ENCODE data around the gene ZNF777. TPM values are rescaled to one million over a fixed set of nuclear protein-coding genes. Genes with fewer than 3 reads are reported as not detected.

Gene ZNF777
- total and polyA plus RNA-seq, 2 experiments from 2014 or later = 2.1 to 9.7 TPM

DNA sequence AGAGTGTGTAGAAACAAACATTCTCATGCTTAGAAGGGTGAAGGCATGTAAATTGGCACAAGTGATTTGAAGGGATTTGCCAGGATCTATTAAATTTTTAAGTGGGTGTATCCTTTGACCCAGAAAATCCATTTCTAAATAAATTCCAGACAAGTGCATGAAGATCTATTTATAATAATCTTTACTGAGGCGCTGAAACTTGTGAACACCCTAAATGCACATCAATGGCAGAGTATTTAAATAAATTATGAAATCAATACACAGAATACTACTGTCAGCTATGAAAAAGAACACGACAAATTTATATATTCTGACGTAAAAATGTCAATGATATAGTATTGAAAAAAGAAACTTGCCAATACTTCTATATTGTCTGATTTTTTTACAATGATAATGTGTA, 17.9 kb downstream of the ZNF777 start:
- no peaks in the 10 kb centered on the region for H3K9me2 ChIP-seq (ENCODE audit: insufficient read depth)
- no peaks in the 10 kb centered on the region for H4K20me1 ChIP-seq (ENCODE audit: insufficient read depth)
- 78 to 83% methylated on average over 3 of the region's 3 CpGs for WGBS, 2 experiments (ENCODE audit: low coverage in 1 of 2, low lambda C conversion rate in 2 of 2, missing lambda C conversion rate in 2 of 2)
- in situ Hi-C loops (cut with MboI) = no loop called here
- no peaks in the 10 kb centered on the region for H3K4me1 ChIP-seq (ENCODE audit: insufficient read depth)
- no peak for DNase-seq
- no peak overlapping the region for H3K4me3 ChIP-seq
- no peak overlapping the region for H2AFZ ChIP-seq
- H3K27me3 ChIP-seq (replicated peaks; ENCODE audit: insufficient read depth) = no peaks in the 10 kb centered on the region
- H3K36me3 ChIP-seq (ENCODE audit: low read depth) = peaks cover 24% of the 10 kb centered on the region
- no peak overlapping the region for H3K27ac ChIP-seq
- peaks cover 8% of the 10 kb centered on the region; the same call in 1 of the 2 replicates for H3K79me2 ChIP-seq (ENCODE audit: insufficient read depth)
- H3K9ac ChIP-seq = no peak overlapping the region
- no peaks in the 10 kb centered on the region for H3K9me3 ChIP-seq (ENCODE audit: low read depth)
- TF ChIP-seq EZH2phosphoT487 (IDR thresholded peaks at IDR 0.05; ENCODE audit: insufficient read depth, low read depth) (no peak), EZH2 (IDR thresholded peaks at IDR 0.05; ENCODE audit: insufficient read depth, poor library complexity, severe bottlenecking) (no peak)
- H3K4me2 ChIP-seq (ENCODE audit: unreplicated experiment) = no peak overlapping the region
- 0 out of 2 replicates have a peak, but pooled peaks cover 7% of the 10 kb centered on the region for H3F3A ChIP-seq (ENCODE audit: insufficient read depth)

DNA sequence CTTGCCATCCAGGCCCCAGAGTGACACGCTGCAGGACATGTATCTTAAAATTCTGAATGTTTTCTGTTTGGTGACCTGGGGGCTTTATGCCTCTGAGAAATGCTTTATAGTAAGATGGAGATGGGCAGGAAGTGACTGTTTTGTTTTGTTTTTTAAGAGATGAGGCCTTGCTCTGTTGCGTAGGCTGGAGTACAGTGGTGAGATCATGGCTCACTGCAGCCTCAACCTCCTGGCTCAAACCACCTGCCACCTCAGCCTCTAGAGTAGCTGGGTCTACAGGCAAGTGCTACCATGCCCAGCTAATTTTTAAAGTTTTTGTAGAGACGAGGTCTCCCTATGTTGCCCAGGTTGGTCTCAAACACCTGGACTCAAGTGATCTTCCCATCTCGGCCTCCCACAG, 20.6 kb downstream of the ZNF777 start:
- H3K9me3 ChIP-seq (ENCODE audit: low read depth) = no peaks in the 10 kb centered on the region
- H3K9ac ChIP-seq = no peak overlapping the region
- H3K4me3 ChIP-seq = no peak overlapping the region
- H3K36me3 ChIP-seq (ENCODE audit: low read depth) = peaks cover 16% of the 10 kb centered on the region
- TF ChIP-seq EZH2 (IDR thresholded peaks at IDR 0.05; ENCODE audit: insufficient read depth, poor library complexity, severe bottlenecking) = no peak
- TF ChIP-seq EZH2phosphoT487 (IDR thresholded peaks at IDR 0.05; ENCODE audit: insufficient read depth, low read depth) = no peak
- in situ Hi-C loops (cut with MboI) = no loop called here
- H3F3A ChIP-seq (ENCODE audit: insufficient read depth) = 0 out of 2 replicates have a peak, but pooled peaks cover 6% of the 10 kb centered on the region
- H3K27me3 ChIP-seq (replicated peaks; ENCODE audit: insufficient read depth) = no peaks in the 10 kb centered on the region
- H2AFZ ChIP-seq = no peak overlapping the region
- H3K79me2 ChIP-seq (ENCODE audit: insufficient read depth) = peaks cover 8% of the 10 kb centered on the region; the same call in 1 of the 2 replicates
- H3K9me2 ChIP-seq (ENCODE audit: insufficient read depth) = no peaks in the 10 kb centered on the region
- no peak overlapping the region for H3K27ac ChIP-seq
- WGBS, 2 experiments (ENCODE audit: low coverage in 1 of 2, low lambda C conversion rate in 2 of 2, missing lambda C conversion rate in 2 of 2) = 63 to 77% methylated on average over 4 of the region's 4 CpGs
- no peaks in the 10 kb centered on the region for H3K4me1 ChIP-seq (ENCODE audit: insufficient read depth)
- H3K4me2 ChIP-seq (ENCODE audit: unreplicated experiment) = no peak overlapping the region
- no peak for DNase-seq
- H4K20me1 ChIP-seq (ENCODE audit: insufficient read depth) = no peaks in the 10 kb centered on the region

DNA sequence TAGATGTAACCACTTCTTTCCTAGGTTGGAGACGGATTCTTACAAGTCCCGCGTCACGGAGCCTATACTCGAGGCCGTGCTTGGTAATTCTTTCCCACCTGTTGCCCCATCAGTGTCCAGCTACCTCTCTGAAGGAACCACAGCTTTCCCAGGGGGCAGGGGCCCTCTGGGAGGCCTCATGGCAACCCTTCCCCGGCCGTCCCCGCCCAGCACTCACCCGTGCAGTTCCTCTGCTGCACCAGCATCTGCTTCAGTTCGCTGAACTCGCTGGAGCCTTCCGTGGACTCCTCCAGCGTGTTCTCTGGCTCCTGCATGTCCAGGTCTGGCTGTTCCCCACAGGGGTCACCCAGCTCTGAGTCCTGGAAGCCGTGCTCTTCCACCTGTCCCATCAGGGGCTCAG, 24.5 kb downstream of the ZNF777 start:
- Histone ChIP-seq H3F3A (ENCODE audit: insufficient read depth) (no peaks in the 10 kb centered on the region), H3K9me2 (ENCODE audit: insufficient read depth) (no peaks in the 10 kb centered on the region), H3K79me2 (ENCODE audit: insufficient read depth) (no peaks in the 10 kb centered on the region), H2AFZ (no peak overlapping the region), H3K4me2 (ENCODE audit: unreplicated experiment) (no peak overlapping the region), H3K9me3 (ENCODE audit: low read depth) (no peaks in the 10 kb centered on the region), H3K27ac (no peak overlapping the region), H3K9ac (no peak overlapping the region), H3K27me3 (replicated peaks; ENCODE audit: insufficient read depth) (no peaks in the 10 kb centered on the region), H3K36me3 (ENCODE audit: low read depth) (peaks cover 14% of the 10 kb centered on the region), H3K4me3 (no peak overlapping the region), H3K4me1 (ENCODE audit: insufficient read depth) (no peaks in the 10 kb centered on the region), H4K20me1 (ENCODE audit: insufficient read depth) (no peaks in the 10 kb centered on the region)
- in situ Hi-C loops (cut with MboI) = no loop called here
- DNase-seq = no peak
- WGBS, 2 experiments (ENCODE audit: low coverage in 1 of 2, low lambda C conversion rate in 2 of 2, missing lambda C conversion rate in 2 of 2) = 95 to 97% methylated on average over 15 of the region's 15 CpGs
- TF ChIP-seq EZH2 (IDR thresholded peaks at IDR 0.05; ENCODE audit: insufficient read depth, poor library complexity, severe bottlenecking) (no peak), EZH2phosphoT487 (IDR thresholded peaks at IDR 0.05; ENCODE audit: insufficient read depth, low read depth) (no peak)

DNA sequence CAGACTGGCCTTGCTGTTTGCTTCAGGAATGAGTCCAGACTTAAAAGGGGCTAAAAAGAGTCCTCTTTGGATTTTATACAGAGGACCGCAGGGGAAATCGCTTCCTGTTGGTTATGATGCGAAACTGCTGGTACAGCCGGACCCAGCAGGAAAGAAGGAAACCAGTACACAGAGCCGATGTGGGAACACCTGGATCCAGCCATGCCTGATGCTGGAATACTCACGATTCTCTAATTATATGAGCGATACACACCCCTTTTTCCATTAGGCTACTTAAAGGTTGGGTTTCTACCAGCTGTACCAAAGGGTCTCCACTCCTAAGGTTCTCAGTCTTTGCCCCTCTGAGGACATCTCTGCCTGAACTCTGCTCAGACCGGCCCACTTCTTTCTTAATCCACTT, 27.7 kb downstream of the ZNF777 start:
- H3K9me2 ChIP-seq (ENCODE audit: insufficient read depth) = no peaks in the 10 kb centered on the region
- no peaks in the 10 kb centered on the region for H3K9me3 ChIP-seq (ENCODE audit: low read depth)
- no peak overlapping the region for H3K9ac ChIP-seq
- H4K20me1 ChIP-seq (ENCODE audit: insufficient read depth) = no peaks in the 10 kb centered on the region
- 86 to 87% methylated on average over 8 of the region's 8 CpGs for WGBS, 2 experiments (ENCODE audit: low coverage in 1 of 2, low lambda C conversion rate in 2 of 2, missing lambda C conversion rate in 2 of 2)
- H2AFZ ChIP-seq = no peak overlapping the region
- no peak for TF ChIP-seq EZH2phosphoT487 (IDR thresholded peaks at IDR 0.05; ENCODE audit: insufficient read depth, low read depth)
- no peak for TF ChIP-seq EZH2 (IDR thresholded peaks at IDR 0.05; ENCODE audit: insufficient read depth, poor library complexity, severe bottlenecking)
- H3F3A ChIP-seq (ENCODE audit: insufficient read depth) = no peaks in the 10 kb centered on the region; the same call in 1 of the 2 replicates
- no peaks in the 10 kb centered on the region for H3K79me2 ChIP-seq (ENCODE audit: insufficient read depth)
- H3K27me3 ChIP-seq (replicated peaks; ENCODE audit: insufficient read depth) = no peaks in the 10 kb centered on the region
- DNase-seq = no peak
- H3K4me1 ChIP-seq (ENCODE audit: insufficient read depth) = no peaks in the 10 kb centered on the region
- H3K27ac ChIP-seq = no peak overlapping the region
- no peak overlapping the region for H3K4me2 ChIP-seq (ENCODE audit: unreplicated experiment)
- H3K36me3 ChIP-seq (ENCODE audit: low read depth) = peaks cover 14% of the 10 kb centered on the region
- in situ Hi-C loops (cut with MboI) = no loop called here
- H3K4me3 ChIP-seq = no peak overlapping the region

All from GM23248 (cell line).